ENCODE data around the gene SCGB3A2. TPM values are rescaled to one million over a fixed set of nuclear protein-coding genes. Genes with fewer than 3 reads are reported as not detected.

The SCGB3A2 gene
- total and polyA plus RNA-seq, 2 donors (not counting 3 experiments of a cell fraction or from before 2014, with no cell fraction given), result not detected

DNA sequence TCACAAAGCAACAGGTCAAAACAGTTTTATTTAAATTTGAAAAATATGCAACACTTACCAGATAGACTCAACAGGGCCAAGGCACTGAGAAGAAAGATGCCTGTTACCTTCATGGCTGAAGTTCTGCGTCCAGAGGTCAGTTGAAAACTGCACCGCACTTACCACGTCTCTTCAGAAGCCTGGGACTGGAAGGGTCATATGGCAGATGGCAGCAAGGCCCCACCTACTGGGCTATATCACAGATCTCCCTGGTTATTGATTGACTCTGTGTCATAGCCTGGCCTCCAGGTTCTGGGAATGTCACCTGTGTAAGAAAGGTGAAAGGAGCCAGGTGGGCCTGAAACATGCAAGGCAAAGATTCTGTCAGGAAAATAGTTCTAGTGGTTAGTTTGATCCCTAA is 47.0 kb upstream of the SCGB3A2 start, which contains the start of gene SPINK1:
TSS of gene SPINK1 (minus strand) at position 207 of the 400 bp plus-strand sequence. CDS start at position 113, 94 bp downstream.
- FAIRE-seq, result no peak
- no TSS peak for BruUV-seq (replicated peaks)

More for the DNA sequence above, 47.0 kb upstream of the SCGB3A2 start, which contains the start of gene SPINK1:
- DNase-seq (ENCODE audit: low read depth, low spot score), result no peak
- H3K9ac ChIP-seq (replicated peaks; ENCODE audit: extremely low read depth, insufficient read depth, low read length), result no peak within 1 kb of the TSS
- H3K27me3 ChIP-seq (ENCODE audit: control insufficient read depth in 2 of 2, insufficient read depth in 2 of 2, low read length in 2 of 2), result peaks cover 0 to 9% of the 10 kb centered on the region in 2 experiments
- no peaks in the 10 kb centered on the region for H3K79me2 ChIP-seq (ENCODE audit: control insufficient read depth, insufficient read depth, low read length)
- no peak within 1 kb of the TSS for H3K27ac ChIP-seq (ENCODE audit: insufficient read depth, low read depth, low read length)
- intact Hi-C loops (cut with micrococcal nuclease), result no loop called here
- H3K9me1 ChIP-seq (replicated peaks; ENCODE audit: control insufficient read depth, extremely low read depth, insufficient read depth, low read length), result no peaks in the 10 kb centered on the region
- no peak within 1 kb of the TSS for H2AFZ ChIP-seq (ENCODE audit: low read depth, low read length)
- H3K36me3 ChIP-seq (ENCODE audit: control insufficient read depth in 2 of 2, extremely low read depth in 1 of 2, insufficient read depth in 2 of 2, low read length in 2 of 2), result no peaks in the 10 kb centered on the region
- POLR2A ChIA-PET, result no interaction called here
- dilution Hi-C loops (cut with MboI; ENCODE audit: extremely low pct_ligation_motif_present, low sequenced_read_pairs), result no loop called here
- H4K20me1 ChIP-seq (replicated peaks; ENCODE audit: control insufficient read depth, extremely low read depth, insufficient read depth, low read length), result no peaks in the 10 kb centered on the region
- no peaks in the 10 kb centered on the region for H3K9me3 ChIP-seq (replicated peaks; ENCODE audit: control insufficient read depth, insufficient read depth, low read length)
- TF ChIP-seq GATA2 (IDR thresholded peaks at IDR 0.05; ENCODE audit: insufficient read depth, insufficient read length, low read depth, low read length) (no peak), FOS (IDR thresholded peaks at IDR 0.05; ENCODE audit: borderline replicate concordance, insufficient read depth, low read length) (no peak), POLR2A (IDR thresholded peaks at IDR 0.05; ENCODE audit: low read depth, low read length) (no peak), MYC (IDR thresholded peaks at IDR 0.05; ENCODE audit: low read depth, low read length) (no peak), JUN (IDR thresholded peaks at IDR 0.05; ENCODE audit: borderline replicate concordance, insufficient read depth, insufficient read length, low read depth) (no peak), POLR2AphosphoS5 (IDR thresholded peaks at IDR 0.05; ENCODE audit: insufficient read depth, low read depth, low read length) (no peak), EZH2 (IDR thresholded peaks at IDR 0.05; ENCODE audit: borderline replicate concordance, low read depth, low read length, severe bottlenecking) (no peak)
- TF ChIP-seq, protein P1, sequence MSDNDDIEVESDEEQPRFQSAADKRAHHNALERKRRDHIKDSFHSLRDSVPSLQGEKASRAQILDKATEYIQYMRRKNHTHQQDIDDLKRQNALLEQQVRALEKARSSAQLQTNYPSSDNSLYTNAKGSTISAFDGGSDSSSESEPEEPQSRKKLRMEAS (IDR thresholded peaks at IDR 0.05; ENCODE audit: insufficient read depth, insufficient read length), result no peak
- TF ChIP-seq, protein P2, sequence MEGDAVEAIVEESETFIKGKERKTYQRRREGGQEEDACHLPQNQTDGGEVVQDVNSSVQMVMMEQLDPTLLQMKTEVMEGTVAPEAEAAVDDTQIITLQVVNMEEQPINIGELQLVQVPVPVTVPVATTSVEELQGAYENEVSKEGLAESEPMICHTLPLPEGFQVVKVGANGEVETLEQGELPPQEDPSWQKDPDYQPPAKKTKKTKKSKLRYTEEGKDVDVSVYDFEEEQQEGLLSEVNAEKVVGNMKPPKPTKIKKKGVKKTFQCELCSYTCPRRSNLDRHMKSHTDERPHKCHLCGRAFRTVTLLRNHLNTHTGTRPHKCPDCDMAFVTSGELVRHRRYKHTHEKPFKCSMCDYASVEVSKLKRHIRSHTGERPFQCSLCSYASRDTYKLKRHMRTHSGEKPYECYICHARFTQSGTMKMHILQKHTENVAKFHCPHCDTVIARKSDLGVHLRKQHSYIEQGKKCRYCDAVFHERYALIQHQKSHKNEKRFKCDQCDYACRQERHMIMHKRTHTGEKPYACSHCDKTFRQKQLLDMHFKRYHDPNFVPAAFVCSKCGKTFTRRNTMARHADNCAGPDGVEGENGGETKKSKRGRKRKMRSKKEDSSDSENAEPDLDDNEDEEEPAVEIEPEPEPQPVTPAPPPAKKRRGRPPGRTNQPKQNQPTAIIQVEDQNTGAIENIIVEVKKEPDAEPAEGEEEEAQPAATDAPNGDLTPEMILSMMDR (IDR thresholded peaks at IDR 0.05; ENCODE audit: extremely low read depth in 1 of 2, insufficient read depth in 1 of 2, low read depth in 1 of 2, low read length in 2 of 2), result no peak
- H3K4me2 ChIP-seq (ENCODE audit: insufficient read depth, low read length), result no peak within 1 kb of the TSS
- H3K4me3 ChIP-seq (replicated peaks in 1 of 3; ENCODE audit: insufficient read depth in 1 of 3, low read depth in 1 of 3, low read length in 3 of 3), result no peak within 1 kb of the TSS
- no peaks in the 10 kb centered on the region for H3K4me1 ChIP-seq (ENCODE audit: control insufficient read depth, extremely low read depth, insufficient read depth, low read length)
- CTCF ChIA-PET, result interaction anchor here (3.7 kb wide), 1 partner anchor 9 kb away, joined by 14 read pairs; no protein-coding TSS in a partner anchor
